Ovary (tissue), 3 donors: ENCODE results near the gene SRSF10.

Experiments
- CTCF ChIP-seq, 3 donors: fragments of 450-650 bp in 2 of 3; fragments of 200-600 bp in 1 of 3; IDR thresholded peaks; one replicate each; pipeline versions ENCODE4 v1.5.1 to v1.8.0; 2016 to 2022; ENCODE audit warnings: antibody characterized with exemption in 3 of 3, mild to moderate bottlenecking in 1 of 3
- EP300 ChIP-seq: sonication (generic); formaldehyde crosslinking; IDR thresholded peaks from one replicate; pipeline ENCODE4 v1.6.1; 2017; ENCODE audit warnings: antibody characterized with exemption
- POLR2A ChIP-seq: fragments of 450-650 bp; IDR thresholded peaks from one replicate; pipeline ENCODE4 v1.6.1; 2017; ENCODE audit warnings: antibody characterized with exemption, mild to moderate bottlenecking, moderate library complexity
- donor health status: DM: no; HTN: no; CAD: no.

- TF ChIP-seq CTCF (IDR thresholded peaks at IDR 0.05) (no peak), EP300 (no peak), POLR2A (no peak)
These were observed 25.0 kb upstream of the SRSF10 start for GRCh38 chr1:24005163-24005562.
